Right lobe of liver (tissue), 4 donors: ENCODE data around the gene PKIB.

Source experiments
- POLR2A ChIP-seq: fragments of 450-650 bp; IDR thresholded peaks from one replicate; pipeline ENCODE4 v1.6.1; 2017; ENCODE audit warnings: antibody characterized with exemption, mild to moderate bottlenecking
- TF ChIP-seq, protein P1 (sequence below), 4 donors: fragments of 200-600 bp in 3 of 4; fragments of 450-650 bp in 1 of 4; IDR thresholded peaks; one replicate each; pipeline versions ENCODE4 v1.5.1 to v1.8.0; 2016 to 2022; ENCODE audit warnings: antibody characterized with exemption in 4 of 4, mild to moderate bottlenecking in 2 of 4
- donor health status: DM: no; HTN: no; CAD: no.
- donor health status: DM: no; HTN: no; CAD: no.
- donor health status: DM: no; HTN: yes; CAD: no.

DNA sequence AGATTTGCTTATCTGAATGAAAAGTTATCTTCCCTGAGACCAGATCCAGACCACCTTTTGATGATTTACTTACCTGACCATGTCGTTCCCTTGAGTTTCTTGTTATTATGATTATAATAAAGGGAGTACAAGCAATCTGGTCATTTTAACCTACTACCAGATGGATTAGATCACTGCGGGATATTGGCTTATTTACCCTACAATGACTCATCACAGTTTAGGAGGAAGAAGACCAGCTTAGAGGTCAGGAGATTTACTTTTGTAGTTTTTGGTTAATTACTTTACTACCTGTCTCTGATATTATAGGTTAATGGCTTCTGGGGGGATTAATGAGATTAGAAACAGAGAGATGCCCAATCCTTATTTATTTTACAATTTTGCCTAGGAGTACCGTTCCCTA lies 10.7 kb downstream of the PKIB start:
- TF ChIP-seq, protein P1, sequence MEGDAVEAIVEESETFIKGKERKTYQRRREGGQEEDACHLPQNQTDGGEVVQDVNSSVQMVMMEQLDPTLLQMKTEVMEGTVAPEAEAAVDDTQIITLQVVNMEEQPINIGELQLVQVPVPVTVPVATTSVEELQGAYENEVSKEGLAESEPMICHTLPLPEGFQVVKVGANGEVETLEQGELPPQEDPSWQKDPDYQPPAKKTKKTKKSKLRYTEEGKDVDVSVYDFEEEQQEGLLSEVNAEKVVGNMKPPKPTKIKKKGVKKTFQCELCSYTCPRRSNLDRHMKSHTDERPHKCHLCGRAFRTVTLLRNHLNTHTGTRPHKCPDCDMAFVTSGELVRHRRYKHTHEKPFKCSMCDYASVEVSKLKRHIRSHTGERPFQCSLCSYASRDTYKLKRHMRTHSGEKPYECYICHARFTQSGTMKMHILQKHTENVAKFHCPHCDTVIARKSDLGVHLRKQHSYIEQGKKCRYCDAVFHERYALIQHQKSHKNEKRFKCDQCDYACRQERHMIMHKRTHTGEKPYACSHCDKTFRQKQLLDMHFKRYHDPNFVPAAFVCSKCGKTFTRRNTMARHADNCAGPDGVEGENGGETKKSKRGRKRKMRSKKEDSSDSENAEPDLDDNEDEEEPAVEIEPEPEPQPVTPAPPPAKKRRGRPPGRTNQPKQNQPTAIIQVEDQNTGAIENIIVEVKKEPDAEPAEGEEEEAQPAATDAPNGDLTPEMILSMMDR (IDR thresholded peaks at IDR 0.05): no peak
- TF ChIP-seq POLR2A: no peak
